Keratinocyte (primary cell): ENCODE data around the gene DPH2. TPM values are rescaled to one million over a fixed set of nuclear protein-coding genes. Genes with fewer than 3 reads are reported as not detected.

Experiments used
- DNase-seq: peaks from one replicate; pipeline ENCODE4 v3.0.0-alpha.2; 2011; ENCODE audit warnings: low read depth, missing footprints, low spot score
- FAIRE-seq: peaks from 2 replicates; lab custom pipeline; 2011; peaks lifted over from hg19 to GRCh38; lab: Jason Lieb, UNC
- H2AFZ ChIP-seq: 2 replicates; pipeline ENCODE4 v1.6.0; 2012; ENCODE audit warnings: low read length, control low read depth, inconsistent platforms; ENCODE audit not compliant: control insufficient read depth
- H3K27ac ChIP-seq: 2 replicates; pipeline ENCODE4 v1.5.1; 2011; ENCODE audit warnings: low read length; ENCODE audit not compliant: control insufficient read depth, insufficient read depth
- H3K27me3 ChIP-seq: 3 replicates; pipeline ENCODE4 v1.6.0; 2011; ENCODE audit warnings: low read length; ENCODE audit not compliant: control insufficient read depth, insufficient read depth; ENCODE audit errors: extremely low read depth
- H3K36me3 ChIP-seq, 2 experiments: 2 replicates in 1 of 2; 3 replicates in 1 of 2; pipeline ENCODE4 v1.5.1; 2011; ENCODE audit warnings: low read length in 2 of 2, mild to moderate bottlenecking in 1 of 2; ENCODE audit not compliant: control insufficient read depth in 2 of 2, insufficient read depth in 2 of 2; ENCODE audit errors: extremely low read depth in 1 of 2
- H3K4me1 ChIP-seq: 3 replicates; pipeline ENCODE4 v1.5.1; 2011; ENCODE audit warnings: low read length; ENCODE audit not compliant: control insufficient read depth, insufficient read depth; ENCODE audit errors: extremely low read depth
- H3K4me2 ChIP-seq: 3 replicates; pipeline ENCODE4 v1.6.0; 2011; ENCODE audit warnings: low read depth, low read length; ENCODE audit not compliant: control insufficient read depth, insufficient read depth; ENCODE audit errors: extremely low read depth
- H3K4me3 ChIP-seq, 3 experiments: fragments of 200-600 bp in 1 of 3; sonication (generic) in 1 of 3; 2 replicates in 2 of 3; 3 replicates in 1 of 3; pipeline ENCODE4 v1.5.1; 2011 to 2016; ENCODE audit warnings: low read length in 3 of 3, mild to moderate bottlenecking in 3 of 3, control low read depth in 2 of 3, inconsistent platforms in 1 of 3, low read depth in 1 of 3, mixed read lengths in 1 of 3, mixed run types in 1 of 3, moderate library complexity in 1 of 3; ENCODE audit not compliant: control insufficient read depth in 2 of 3, insufficient read depth in 2 of 3; ENCODE audit errors: extremely low read depth in 1 of 3
- H3K79me2 ChIP-seq: 2 replicates; pipeline ENCODE4 v1.6.0; 2012; ENCODE audit warnings: low read length; ENCODE audit not compliant: control insufficient read depth, insufficient read depth
- H3K9ac ChIP-seq: 3 replicates; pipeline ENCODE4 v1.6.0; 2011; ENCODE audit warnings: low read length; ENCODE audit not compliant: control insufficient read depth, insufficient read depth; ENCODE audit errors: extremely low read depth
- H3K9me1 ChIP-seq: 3 replicates; pipeline ENCODE4 v1.6.0; 2011; ENCODE audit warnings: low read length; ENCODE audit not compliant: control insufficient read depth, insufficient read depth; ENCODE audit errors: extremely low read depth
- H3K9me3 ChIP-seq: 2 replicates; pipeline ENCODE4 v1.5.1; 2012; ENCODE audit warnings: low read depth, low read length; ENCODE audit not compliant: control insufficient read depth
- H4K20me1 ChIP-seq: 3 replicates; pipeline ENCODE4 v1.6.0; 2011; ENCODE audit warnings: low read length; ENCODE audit not compliant: control insufficient read depth, insufficient read depth; ENCODE audit errors: extremely low read depth
- CTCF ChIP-seq, 3 experiments: IDR thresholded peaks in 1 of 3; conservative IDR thresholded peaks in 1 of 3; optimal IDR thresholded peaks in 1 of 3; 2 replicates in 2 of 3; 3 replicates in 1 of 3; pipeline versions ENCODE3 to v1.5.1; 2011; ENCODE audit warnings: low read length in 3 of 3, mild to moderate bottlenecking in 3 of 3, moderate library complexity in 2 of 3, control low read depth in 1 of 3, inconsistent platforms in 1 of 3; ENCODE audit not compliant: insufficient read depth in 2 of 3; ENCODE audit errors: extremely low read depth in 1 of 3
- EZH2 ChIP-seq: IDR thresholded peaks from one replicate; pipeline ENCODE4 v1.6.1; 2012; ENCODE audit warnings: inconsistent platforms, mild to moderate bottlenecking, low read length, moderate library complexity
- dilution Hi-C: fragments of 300-500 bp; cut with MboI; formaldehyde crosslinking; loops from one replicate; pipeline ENCODE4 v1.7.0; 2020; ENCODE audit warnings: low sequenced_read_pairs; ENCODE audit not compliant: extremely low pct_ligation_motif_present
- polyA plus RNA-seq, 5 experiments: library from polyadenylated mRNA; depleted of rRNA in 3 of 5; stranded (reverse) in 3 of 5; stranded (forward) in 1 of 5; unstranded in 1 of 5; fragments of >200 nt; gene quantifications; 1 replicate in 1 of 5; 2 replicates in 3 of 5; 3 replicates in 1 of 5; pipeline versions ENCODE4 v1.2.1 to v1.2.3, GENCODE V29; 2011 to 2012; ENCODE audit warnings: missing spikeins in 2 of 5, low read depth in 1 of 5, low replicate concordance in 1 of 5

DPH2 gene
- polyA plus RNA-seq, 1 donor (not counting 4 experiments of a cell fraction or from before 2014, with no cell fraction given): 30.3 TPM

GRCh38 chr1:43987159-43987902 lies 17.5 kb downstream of the DPH2 start:
- Histone ChIP-seq H3K27me3 (no peaks in the 10 kb centered on the region), H3K79me2 (peaks cover 22% of the 10 kb centered on the region), H3K4me3 (no peak overlapping the region), H3K4me1 (peaks cover 26% of the 10 kb centered on the region), H2AFZ (no peak overlapping the region), H3K9me3 (no peaks in the 10 kb centered on the region), H4K20me1 (no peaks in the 10 kb centered on the region), H3K9me1 (no peaks in the 10 kb centered on the region), H3K4me2 (no peak overlapping the region), H3K36me3 (peaks cover 20 to 40% of the 10 kb centered on the region in 2 experiments), H3K9ac (no peak overlapping the region), H3K27ac (no peak overlapping the region)
- DNase-seq: no peak
- peak; percentile 5 for FAIRE-seq
- TF ChIP-seq EZH2 (no peak), CTCF (optimal IDR thresholded peaks at IDR 0.05 in 1 of 3, IDR thresholded peaks at IDR 0.05 in 1 of 3, conservative IDR thresholded peaks at IDR 0.05 in 1 of 3; ENCODE audit: extremely low read depth in 1 of 3, insufficient read depth in 2 of 3, low read length in 3 of 3) (no peak)
- dilution Hi-C loops: no loop called here

DNA sequence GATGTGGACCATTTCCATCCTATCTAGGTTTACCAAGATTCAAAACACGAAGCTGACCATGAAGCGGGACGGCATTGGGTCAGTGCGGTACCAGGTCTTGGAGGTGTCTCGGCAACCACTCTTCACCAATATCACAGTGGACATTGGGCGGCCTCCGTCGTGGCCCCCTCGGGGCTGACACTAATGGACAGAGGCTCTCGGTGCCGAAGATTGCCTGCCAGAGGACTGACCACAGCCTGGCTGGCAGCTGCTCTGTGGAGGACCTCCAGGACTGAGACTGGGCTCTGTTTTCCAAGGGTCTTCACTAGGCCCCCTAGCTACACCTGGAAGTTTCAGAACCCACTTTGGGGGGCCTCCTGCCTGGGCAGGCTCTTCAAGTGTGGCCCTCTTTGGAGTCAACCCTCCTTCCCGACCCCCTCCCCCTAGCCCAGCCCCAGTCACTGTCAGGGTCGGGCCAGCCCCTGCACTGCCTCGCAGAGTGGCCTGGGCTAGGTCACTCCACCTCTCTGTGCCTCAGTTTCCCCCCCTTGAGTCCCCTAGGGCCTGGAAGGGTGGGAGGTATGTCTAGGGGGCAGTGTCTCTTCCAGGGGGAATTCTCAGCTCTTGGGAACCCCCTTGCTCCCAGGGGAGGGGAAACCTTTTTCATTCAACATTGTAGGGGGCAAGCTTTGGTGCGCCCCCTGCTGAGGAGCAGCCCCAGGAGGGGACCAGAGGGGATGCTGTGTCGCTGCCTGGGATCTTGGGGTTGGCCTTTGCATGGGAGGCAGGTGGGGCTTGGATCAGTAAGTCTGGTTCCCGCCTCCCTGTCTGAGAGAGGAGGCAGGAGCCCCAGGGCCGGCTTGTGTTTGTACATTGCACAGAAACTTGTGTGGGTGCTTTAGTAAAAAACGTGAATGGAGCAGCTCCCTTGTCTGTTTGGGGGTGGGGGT lies 20.7 kb downstream of the DPH2 start:
- DNase-seq (no peak), FAIRE-seq (no peak)
- H3K4me1 ChIP-seq: peaks cover 36% of the 10 kb centered on the region
- H3K27me3 ChIP-seq: no peaks in the 10 kb centered on the region
- peaks cover 7 to 19% of the 10 kb centered on the region in 2 experiments for H3K36me3 ChIP-seq
- dilution Hi-C loops: no loop called here
- no peaks in the 10 kb centered on the region for H3K9me3 ChIP-seq
- no peaks in the 10 kb centered on the region for H4K20me1 ChIP-seq
- H3K27ac ChIP-seq: peak overlapping the region; percentile 90
- H3K4me2 ChIP-seq: peak overlapping the region; percentile 85
- H3K9me1 ChIP-seq: no peaks in the 10 kb centered on the region
- peak in 1 of 3 experiments; percentile 32 for TF ChIP-seq CTCF (optimal IDR thresholded peaks at IDR 0.05 in 1 of 3, IDR thresholded peaks at IDR 0.05 in 1 of 3, conservative IDR thresholded peaks at IDR 0.05 in 1 of 3; ENCODE audit: extremely low read depth in 1 of 3, insufficient read depth in 2 of 3, low read length in 3 of 3)
- no peak for TF ChIP-seq EZH2
- H3K4me3 ChIP-seq: peak overlapping the region; percentile 58 to 68 (median 61)
- no peaks in the 10 kb centered on the region for H3K79me2 ChIP-seq
- no peak overlapping the region for H2AFZ ChIP-seq
- H3K9ac ChIP-seq: peak overlapping the region; percentile 83
